WTC11 (cell line): Measurements from ENCODE around the gene LDLRAD4. TPM values are rescaled to one million over a fixed set of nuclear protein-coding genes. Genes with fewer than 3 reads are reported as not detected.

Experiments
- ATAC-seq: fragments of 200-7000 bp; cut with Tn5 transposase; 2 replicates; pipeline ENCODE4 v1.10.0; 2021; ENCODE audit warnings: mild to moderate bottlenecking, moderate library complexity
- CTCF ChIA-PET: fragments of 300-600 bp; sonication (Branson Sonifier 250); formaldehyde crosslinking; loops from one replicate; lab custom pipeline; 2021; ENCODE audit warnings: antibody characterized with exemption; lab: Charles Lee
- POLR2A ChIA-PET: fragments of 350-600 bp; sonication (Branson Sonifier 250); formaldehyde crosslinking; loops from one replicate; lab custom pipeline; 2021; ENCODE audit warnings: antibody characterized with exemption; lab: Charles Lee
- DNase-seq: peaks from one replicate; pipeline ENCODE4 v3.0.0; 2021; ENCODE audit warnings: low spot score
- H3K27ac Mint-ChIP-seq: 2 replicates; pipeline ENCODE4 v1.8.0; 2021; ENCODE audit warnings: mixed read lengths
- H3K27me3 Mint-ChIP-seq: 2 replicates; pipeline ENCODE4 v1.8.0; 2021; ENCODE audit warnings: low read depth, mild to moderate bottlenecking, moderate library complexity, mixed read lengths
- H3K36me3 Mint-ChIP-seq: 2 replicates; pipeline ENCODE4 v1.8.0; 2021; ENCODE audit warnings: mixed read lengths
- H3K4me1 Mint-ChIP-seq: 2 replicates; pipeline ENCODE4 v1.8.0; 2022; ENCODE audit warnings: mixed read lengths
- H3K4me3 Mint-ChIP-seq: 2 replicates; pipeline ENCODE4 v1.8.0; 2021; ENCODE audit warnings: mild to moderate bottlenecking, moderate library complexity, mixed read lengths
- H3K9me3 Mint-ChIP-seq: 2 replicates; pipeline ENCODE4 v1.8.0; 2021; ENCODE audit warnings: mixed read lengths
- CREM ChIP-seq: sonication (generic); formaldehyde crosslinking; IDR thresholded peaks from 2 replicates; pipeline ENCODE4 v1.8.1; 2022; ENCODE audit warnings: mild to moderate bottlenecking, missing genetic modification reagents, moderate library complexity
- ELF4 ChIP-seq: sonication (generic); formaldehyde crosslinking; IDR thresholded peaks from 2 replicates; pipeline ENCODE4 v1.8.1; 2022; ENCODE audit warnings: low read depth, mild to moderate bottlenecking, moderate library complexity, missing genetic modification reagents
- EMX1 ChIP-seq: fragments of 250-450 bp; sonication (Bioruptor Pico); IDR thresholded peaks from 2 replicates; pipeline ENCODE4 v1.8.0; 2021; ENCODE audit warnings: mild to moderate bottlenecking
- ETV6 ChIP-seq: sonication (generic); formaldehyde crosslinking; IDR thresholded peaks from 2 replicates; pipeline ENCODE4 v1.8.1; 2022; ENCODE audit warnings: mild to moderate bottlenecking, missing genetic modification reagents
- GABPB1 ChIP-seq: sonication (generic); formaldehyde crosslinking; IDR thresholded peaks from 2 replicates; pipeline ENCODE4 v1.8.1; 2023; ENCODE audit warnings: mild to moderate bottlenecking, missing genetic modification reagents
- GTF2I ChIP-seq: fragments of 250-450 bp; sonication (Bioruptor Pico); conservative IDR thresholded peaks from 2 replicates; pipeline ENCODE4 v1.4.0; 2021; ENCODE audit warnings: mild to moderate bottlenecking
- KAT7 ChIP-seq: sonication (generic); formaldehyde crosslinking; IDR thresholded peaks from 2 replicates; pipeline ENCODE4 v1.8.1; 2023; ENCODE audit warnings: missing genetic modification reagents, mild to moderate bottlenecking, borderline replicate concordance
- MYBL2 ChIP-seq: sonication (generic); formaldehyde crosslinking; IDR thresholded peaks from 2 replicates; pipeline ENCODE4 v1.8.1; 2023; ENCODE audit warnings: mild to moderate bottlenecking, moderate library complexity, missing genetic modification reagents
- PRRX2 ChIP-seq: fragments of 250-450 bp; sonication (Bioruptor Pico); IDR thresholded peaks from 2 replicates; pipeline ENCODE4 v1.8.0; 2021; ENCODE audit warnings: mild to moderate bottlenecking
- ZNF219 ChIP-seq: sonication (generic); formaldehyde crosslinking; IDR thresholded peaks from 2 replicates; pipeline ENCODE4 v1.8.0; 2023; ENCODE audit warnings: missing genetic modification reagents, mild to moderate bottlenecking, borderline replicate concordance
- ZNF263 ChIP-seq: sonication (generic); formaldehyde crosslinking; IDR thresholded peaks from 2 replicates; pipeline ENCODE4 v1.8.1; 2022; ENCODE audit warnings: low read depth, mild to moderate bottlenecking, moderate library complexity, missing genetic modification reagents
- total RNA-seq: library from RNA; stranded (reverse); gene quantifications from 3 replicates; pipeline ENCODE4 v1.2.3, GENCODE V29; 2021
- TF ChIP-seq, protein P1 (sequence below): fragments of 250-450 bp; sonication (Bioruptor Pico); IDR thresholded peaks from 2 replicates; pipeline ENCODE4 v2.1.2; 2022; ENCODE audit warnings: mild to moderate bottlenecking, moderate library complexity
- TF ChIP-seq, protein P2 (sequence below): sonication (generic); formaldehyde crosslinking; IDR thresholded peaks from 2 replicates; pipeline ENCODE4 v1.8.1; 2023; ENCODE audit warnings: mild to moderate bottlenecking, moderate library complexity, missing genetic modification reagents
- TF ChIP-seq, protein P3 (sequence below): fragments of 250-450 bp; sonication (Bioruptor Pico); IDR thresholded peaks from 2 replicates; pipeline ENCODE4 v1.8.0; 2021; ENCODE audit warnings: mild to moderate bottlenecking
- TF ChIP-seq, protein P4 (sequence below): sonication (generic); formaldehyde crosslinking; IDR thresholded peaks from 2 replicates; pipeline ENCODE4 v1.8.0; 2022; ENCODE audit warnings: mild to moderate bottlenecking, missing genetic modification reagents
- TF ChIP-seq, protein P5 (sequence below): sonication (generic); formaldehyde crosslinking; IDR thresholded peaks from 2 replicates; pipeline ENCODE4 v1.8.1; 2022; ENCODE audit warnings: low read depth, missing genetic modification reagents, borderline replicate concordance
- TF ChIP-seq, protein P6 (sequence below): sonication (generic); formaldehyde crosslinking; IDR thresholded peaks from 2 replicates; pipeline ENCODE4 v1.8.1; 2023; ENCODE audit warnings: mild to moderate bottlenecking, missing genetic modification reagents, moderate library complexity
- TF ChIP-seq, protein P7 (sequence below): sonication (generic); formaldehyde crosslinking; IDR thresholded peaks from 2 replicates; pipeline ENCODE4 v1.8.1; 2023; ENCODE audit warnings: mild to moderate bottlenecking, missing genetic modification reagents
- TF ChIP-seq, protein P8 (sequence below): sonication (generic); formaldehyde crosslinking; IDR thresholded peaks from 2 replicates; pipeline ENCODE4 v1.8.1; 2023; ENCODE audit warnings: mild to moderate bottlenecking, missing genetic modification reagents
- TF ChIP-seq, protein P9 (sequence below): sonication (generic); formaldehyde crosslinking; IDR thresholded peaks from 2 replicates; pipeline ENCODE4 v1.8.0; 2022; ENCODE audit warnings: mild to moderate bottlenecking, missing genetic modification reagents

The LDLRAD4 gene
- total RNA-seq, 1 experiment from 2014 or later: 6.2 TPM

DNA sequence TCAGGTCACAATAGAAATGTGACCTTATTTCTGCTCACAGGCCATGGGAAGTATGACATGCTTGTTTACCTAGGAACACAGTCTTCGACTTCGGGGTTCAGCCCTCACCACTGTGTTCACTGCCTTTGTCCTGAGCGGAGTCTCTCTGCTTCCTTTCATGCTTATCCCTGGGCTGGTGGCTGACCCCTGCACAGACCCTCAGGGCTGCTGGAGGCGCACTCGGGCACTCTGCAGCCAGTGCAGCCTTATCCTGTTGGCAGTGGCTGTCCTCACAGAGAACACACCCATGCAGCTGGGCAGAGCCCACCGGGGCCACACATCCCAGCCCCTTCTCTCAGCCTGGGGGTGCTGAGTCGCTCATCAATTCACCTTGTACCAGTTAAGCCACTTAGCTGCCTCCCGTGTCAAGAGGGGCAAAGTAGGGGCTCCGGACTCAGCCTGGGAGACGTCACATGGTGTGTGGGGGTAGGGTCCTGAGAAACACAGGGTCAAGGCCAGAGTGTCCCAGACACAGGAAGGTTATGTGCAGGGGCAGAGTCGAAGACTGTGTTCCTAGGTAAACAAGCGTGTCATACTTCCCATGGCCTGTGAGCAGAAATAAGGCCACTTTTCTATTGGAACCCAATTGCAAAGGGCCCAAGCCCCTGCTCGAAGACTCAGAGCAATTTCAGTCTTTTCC lies 400.3 kb downstream of the LDLRAD4 start:
- Mint-ChIP-seq H3K4me1 (peaks cover 2% of the 10 kb centered on the region; the same call in 1 of the 2 replicates), H3K9me3 (no peaks in the 10 kb centered on the region), H3K4me3 (no peak overlapping the region), H3K27me3 (peaks cover under 1% of the 10 kb centered on the region; the same call in 1 of the 2 replicates), H3K36me3 (no peaks in the 10 kb centered on the region), H3K27ac (0 out of 2 replicates have a peak overlapping the region, but pooled peaks have one; percentile 65)
- TF ChIP-seq ETV6 (CRISPR knock-in tag): no peak
- TF ChIP-seq, protein P1, sequence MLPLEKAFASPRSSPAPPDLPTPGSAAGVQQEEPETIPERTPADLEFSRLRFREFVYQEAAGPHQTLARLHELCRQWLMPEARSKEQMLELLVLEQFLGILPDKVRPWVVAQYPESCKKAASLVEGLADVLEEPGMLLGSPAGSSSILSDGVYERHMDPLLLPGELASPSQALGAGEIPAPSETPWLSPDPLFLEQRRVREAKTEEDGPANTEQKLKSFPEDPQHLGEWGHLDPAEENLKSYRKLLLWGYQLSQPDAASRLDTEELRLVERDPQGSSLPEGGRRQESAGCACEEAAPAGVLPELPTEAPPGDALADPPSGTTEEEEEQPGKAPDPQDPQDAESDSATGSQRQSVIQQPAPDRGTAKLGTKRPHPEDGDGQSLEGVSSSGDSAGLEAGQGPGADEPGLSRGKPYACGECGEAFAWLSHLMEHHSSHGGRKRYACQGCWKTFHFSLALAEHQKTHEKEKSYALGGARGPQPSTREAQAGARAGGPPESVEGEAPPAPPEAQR (CRISPR knock-in tag): no peak
- TF ChIP-seq GABPB1 (CRISPR knock-in tag): no peak
- no peak for TF ChIP-seq GTF2I (CRISPR knock-in tag)
- TF ChIP-seq PRRX2 (CRISPR knock-in tag): no peak
- CTCF ChIA-PET: no interaction called here
- ATAC-seq (no peak), DNase-seq (no peak)
- POLR2A ChIA-PET: interaction anchor here (0.6 kb wide), 1 partner anchor 25 kb away, joined by 10 read pairs; no protein-coding TSS in a partner anchor

DNA sequence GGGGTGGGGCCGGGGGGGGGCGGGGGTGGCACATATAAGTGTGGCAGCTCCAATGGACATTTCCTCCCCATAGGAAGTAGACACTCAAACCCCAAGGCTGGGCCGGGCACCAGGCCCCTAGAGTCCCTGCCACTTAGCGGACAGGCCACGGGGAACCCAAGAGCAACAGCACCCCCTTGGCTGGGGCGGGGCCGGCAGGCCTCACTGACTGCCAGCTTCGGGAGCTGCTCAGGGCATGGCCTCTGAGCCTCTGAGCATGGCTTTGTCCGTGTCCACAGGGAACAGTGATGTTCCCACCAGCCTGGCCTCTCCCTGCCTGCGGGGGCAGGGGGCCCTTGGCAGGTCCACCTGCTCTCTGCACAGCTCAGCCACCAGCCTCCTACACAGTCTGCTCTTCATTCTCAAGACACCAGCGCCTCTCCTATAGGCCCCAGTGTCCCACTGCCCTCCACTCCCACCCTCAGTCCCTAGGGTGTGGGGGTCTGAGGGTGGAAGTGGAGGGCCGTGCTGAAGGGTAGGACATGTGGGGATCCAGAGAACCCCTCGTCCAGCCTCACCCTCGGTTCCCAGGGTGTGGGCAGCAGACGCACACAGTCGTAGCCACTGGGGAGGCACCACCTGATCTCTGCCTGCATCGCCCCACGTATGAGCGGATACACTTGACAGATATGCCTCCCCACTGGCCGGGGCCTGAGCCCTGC lies 401.1 kb downstream of the LDLRAD4 start:
- Mint-ChIP-seq H3K27ac (no peak overlapping the region), H3K27me3 (no peaks in the 10 kb centered on the region), H3K9me3 (no peaks in the 10 kb centered on the region), H3K4me3 (no peak overlapping the region), H3K4me1 (no peaks in the 10 kb centered on the region), H3K36me3 (no peaks in the 10 kb centered on the region)
- DNase-seq: no peak
- CTCF ChIA-PET: no interaction called here
- peak; percentile 25; the same call in 1 of the 2 replicates for ATAC-seq
- POLR2A ChIA-PET: no interaction called here
- no peak for TF ChIP-seq CREM (CRISPR knock-in tag)
- TF ChIP-seq MYBL2 (CRISPR knock-in tag): no peak
- TF ChIP-seq, protein P2, sequence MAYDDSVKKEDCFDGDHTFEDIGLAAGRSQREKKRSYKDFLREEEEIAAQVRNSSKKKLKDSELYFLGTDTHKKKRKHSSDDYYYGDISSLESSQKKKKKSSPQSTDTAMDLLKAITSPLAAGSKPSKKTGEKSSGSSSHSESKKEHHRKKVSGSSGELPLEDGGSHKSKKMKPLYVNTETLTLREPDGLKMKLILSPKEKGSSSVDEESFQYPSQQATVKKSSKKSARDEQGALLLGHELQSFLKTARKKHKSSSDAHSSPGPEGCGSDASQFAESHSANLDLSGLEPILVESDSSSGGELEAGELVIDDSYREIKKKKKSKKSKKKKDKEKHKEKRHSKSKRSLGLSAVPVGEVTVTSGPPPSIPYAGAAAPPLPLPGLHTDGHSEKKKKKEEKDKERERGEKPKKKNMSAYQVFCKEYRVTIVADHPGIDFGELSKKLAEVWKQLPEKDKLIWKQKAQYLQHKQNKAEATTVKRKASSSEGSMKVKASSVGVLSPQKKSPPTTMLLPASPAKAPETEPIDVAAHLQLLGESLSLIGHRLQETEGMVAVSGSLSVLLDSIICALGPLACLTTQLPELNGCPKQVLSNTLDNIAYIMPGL (CRISPR knock-in tag): no peak
- TF ChIP-seq, protein P3, sequence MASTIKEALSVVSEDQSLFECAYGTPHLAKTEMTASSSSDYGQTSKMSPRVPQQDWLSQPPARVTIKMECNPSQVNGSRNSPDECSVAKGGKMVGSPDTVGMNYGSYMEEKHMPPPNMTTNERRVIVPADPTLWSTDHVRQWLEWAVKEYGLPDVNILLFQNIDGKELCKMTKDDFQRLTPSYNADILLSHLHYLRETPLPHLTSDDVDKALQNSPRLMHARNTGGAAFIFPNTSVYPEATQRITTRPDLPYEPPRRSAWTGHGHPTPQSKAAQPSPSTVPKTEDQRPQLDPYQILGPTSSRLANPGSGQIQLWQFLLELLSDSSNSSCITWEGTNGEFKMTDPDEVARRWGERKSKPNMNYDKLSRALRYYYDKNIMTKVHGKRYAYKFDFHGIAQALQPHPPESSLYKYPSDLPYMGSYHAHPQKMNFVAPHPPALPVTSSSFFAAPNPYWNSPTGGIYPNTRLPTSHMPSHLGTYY (CRISPR knock-in tag): no peak
- TF ChIP-seq KAT7 (CRISPR knock-in tag): no peak
- no peak for TF ChIP-seq GABPB1 (CRISPR knock-in tag)
- TF ChIP-seq, protein P4, sequence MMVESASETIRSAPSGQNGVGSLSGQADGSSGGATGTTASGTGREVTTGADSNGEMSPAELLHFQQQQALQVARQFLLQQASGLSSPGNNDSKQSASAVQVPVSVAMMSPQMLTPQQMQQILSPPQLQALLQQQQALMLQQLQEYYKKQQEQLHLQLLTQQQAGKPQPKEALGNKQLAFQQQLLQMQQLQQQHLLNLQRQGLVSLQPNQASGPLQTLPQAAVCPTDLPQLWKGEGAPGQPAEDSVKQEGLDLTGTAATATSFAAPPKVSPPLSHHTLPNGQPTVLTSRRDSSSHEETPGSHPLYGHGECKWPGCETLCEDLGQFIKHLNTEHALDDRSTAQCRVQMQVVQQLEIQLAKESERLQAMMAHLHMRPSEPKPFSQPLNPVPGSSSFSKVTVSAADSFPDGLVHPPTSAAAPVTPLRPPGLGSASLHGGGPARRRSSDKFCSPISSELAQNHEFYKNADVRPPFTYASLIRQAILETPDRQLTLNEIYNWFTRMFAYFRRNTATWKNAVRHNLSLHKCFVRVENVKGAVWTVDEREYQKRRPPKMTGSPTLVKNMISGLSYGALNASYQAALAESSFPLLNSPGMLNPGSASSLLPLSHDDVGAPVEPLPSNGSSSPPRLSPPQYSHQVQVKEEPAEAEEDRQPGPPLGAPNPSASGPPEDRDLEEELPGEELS (CRISPR knock-in tag): no peak
- no peak for TF ChIP-seq EMX1 (CRISPR knock-in tag)
- TF ChIP-seq, protein P5, sequence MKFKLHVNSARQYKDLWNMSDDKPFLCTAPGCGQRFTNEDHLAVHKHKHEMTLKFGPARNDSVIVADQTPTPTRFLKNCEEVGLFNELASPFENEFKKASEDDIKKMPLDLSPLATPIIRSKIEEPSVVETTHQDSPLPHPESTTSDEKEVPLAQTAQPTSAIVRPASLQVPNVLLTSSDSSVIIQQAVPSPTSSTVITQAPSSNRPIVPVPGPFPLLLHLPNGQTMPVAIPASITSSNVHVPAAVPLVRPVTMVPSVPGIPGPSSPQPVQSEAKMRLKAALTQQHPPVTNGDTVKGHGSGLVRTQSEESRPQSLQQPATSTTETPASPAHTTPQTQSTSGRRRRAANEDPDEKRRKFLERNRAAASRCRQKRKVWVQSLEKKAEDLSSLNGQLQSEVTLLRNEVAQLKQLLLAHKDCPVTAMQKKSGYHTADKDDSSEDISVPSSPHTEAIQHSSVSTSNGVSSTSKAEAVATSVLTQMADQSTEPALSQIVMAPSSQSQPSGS (CRISPR knock-in tag): no peak
- TF ChIP-seq, protein P6, sequence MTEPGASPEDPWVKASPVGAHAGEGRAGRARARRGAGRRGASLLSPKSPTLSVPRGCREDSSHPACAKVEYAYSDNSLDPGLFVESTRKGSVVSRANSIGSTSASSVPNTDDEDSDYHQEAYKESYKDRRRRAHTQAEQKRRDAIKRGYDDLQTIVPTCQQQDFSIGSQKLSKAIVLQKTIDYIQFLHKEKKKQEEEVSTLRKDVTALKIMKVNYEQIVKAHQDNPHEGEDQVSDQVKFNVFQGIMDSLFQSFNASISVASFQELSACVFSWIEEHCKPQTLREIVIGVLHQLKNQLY (CRISPR knock-in tag): no peak
- TF ChIP-seq, protein P7, sequence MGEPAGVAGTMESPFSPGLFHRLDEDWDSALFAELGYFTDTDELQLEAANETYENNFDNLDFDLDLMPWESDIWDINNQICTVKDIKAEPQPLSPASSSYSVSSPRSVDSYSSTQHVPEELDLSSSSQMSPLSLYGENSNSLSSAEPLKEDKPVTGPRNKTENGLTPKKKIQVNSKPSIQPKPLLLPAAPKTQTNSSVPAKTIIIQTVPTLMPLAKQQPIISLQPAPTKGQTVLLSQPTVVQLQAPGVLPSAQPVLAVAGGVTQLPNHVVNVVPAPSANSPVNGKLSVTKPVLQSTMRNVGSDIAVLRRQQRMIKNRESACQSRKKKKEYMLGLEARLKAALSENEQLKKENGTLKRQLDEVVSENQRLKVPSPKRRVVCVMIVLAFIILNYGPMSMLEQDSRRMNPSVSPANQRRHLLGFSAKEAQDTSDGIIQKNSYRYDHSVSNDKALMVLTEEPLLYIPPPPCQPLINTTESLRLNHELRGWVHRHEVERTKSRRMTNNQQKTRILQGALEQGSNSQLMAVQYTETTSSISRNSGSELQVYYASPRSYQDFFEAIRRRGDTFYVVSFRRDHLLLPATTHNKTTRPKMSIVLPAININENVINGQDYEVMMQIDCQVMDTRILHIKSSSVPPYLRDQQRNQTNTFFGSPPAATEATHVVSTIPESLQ (CRISPR knock-in tag): no peak
- TF ChIP-seq, protein P8, sequence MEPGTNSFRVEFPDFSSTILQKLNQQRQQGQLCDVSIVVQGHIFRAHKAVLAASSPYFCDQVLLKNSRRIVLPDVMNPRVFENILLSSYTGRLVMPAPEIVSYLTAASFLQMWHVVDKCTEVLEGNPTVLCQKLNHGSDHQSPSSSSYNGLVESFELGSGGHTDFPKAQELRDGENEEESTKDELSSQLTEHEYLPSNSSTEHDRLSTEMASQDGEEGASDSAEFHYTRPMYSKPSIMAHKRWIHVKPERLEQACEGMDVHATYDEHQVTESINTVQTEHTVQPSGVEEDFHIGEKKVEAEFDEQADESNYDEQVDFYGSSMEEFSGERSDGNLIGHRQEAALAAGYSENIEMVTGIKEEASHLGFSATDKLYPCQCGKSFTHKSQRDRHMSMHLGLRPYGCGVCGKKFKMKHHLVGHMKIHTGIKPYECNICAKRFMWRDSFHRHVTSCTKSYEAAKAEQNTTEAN (CRISPR knock-in tag): no peak
- TF ChIP-seq ELF4 (CRISPR knock-in tag): no peak
- TF ChIP-seq, protein P9, sequence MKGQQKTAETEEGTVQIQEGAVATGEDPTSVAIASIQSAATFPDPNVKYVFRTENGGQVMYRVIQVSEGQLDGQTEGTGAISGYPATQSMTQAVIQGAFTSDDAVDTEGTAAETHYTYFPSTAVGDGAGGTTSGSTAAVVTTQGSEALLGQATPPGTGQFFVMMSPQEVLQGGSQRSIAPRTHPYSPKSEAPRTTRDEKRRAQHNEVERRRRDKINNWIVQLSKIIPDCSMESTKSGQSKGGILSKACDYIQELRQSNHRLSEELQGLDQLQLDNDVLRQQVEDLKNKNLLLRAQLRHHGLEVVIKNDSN: no peak
- TF ChIP-seq ZNF219 (CRISPR knock-in tag): no peak
- TF ChIP-seq ZNF263 (CRISPR knock-in tag): no peak
